UCSD-AML1 (cell line): Measurements from ENCODE around the gene SRR.
"Not testable (repeated sequence)": the region's sequence is repeated elsewhere in the genome, so short reads cannot be mapped to it uniquely, and the experiment has no call there.

Experiments used
- DNase-seq: peaks from one replicate; lab custom pipeline; 2025; ENCODE audit not compliant: unreplicated experiment; lab: John Stamatoyannopoulos, UW

Gene SRR

DNA sequence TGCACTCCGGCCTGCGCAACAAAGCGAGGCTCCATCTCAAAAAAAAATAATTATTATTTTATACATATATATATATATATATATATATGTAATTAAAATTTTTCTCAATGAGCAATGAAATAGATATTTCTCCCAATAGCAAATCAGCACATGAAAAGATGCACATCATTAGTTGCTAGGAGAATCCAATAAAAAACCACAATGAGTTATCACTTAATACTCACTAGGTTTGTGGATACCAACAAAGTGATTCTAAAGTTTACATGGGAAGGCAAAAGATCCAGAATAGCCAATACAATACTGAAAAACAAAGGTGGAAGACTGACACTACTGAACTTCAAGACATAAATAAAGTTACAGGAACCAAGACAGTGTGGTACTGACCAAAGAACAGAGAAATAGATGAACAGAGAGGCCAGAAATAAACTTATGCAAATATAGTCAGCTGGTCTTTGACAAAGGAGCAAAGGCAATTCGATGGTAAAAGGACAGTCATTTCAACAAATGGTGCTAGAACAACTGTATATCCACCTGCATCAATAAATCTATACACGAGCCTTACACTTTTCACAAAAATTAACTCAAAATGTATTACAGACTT, 13.8 kb upstream of the SRR start:
- DNase-seq: no peak

DNA sequence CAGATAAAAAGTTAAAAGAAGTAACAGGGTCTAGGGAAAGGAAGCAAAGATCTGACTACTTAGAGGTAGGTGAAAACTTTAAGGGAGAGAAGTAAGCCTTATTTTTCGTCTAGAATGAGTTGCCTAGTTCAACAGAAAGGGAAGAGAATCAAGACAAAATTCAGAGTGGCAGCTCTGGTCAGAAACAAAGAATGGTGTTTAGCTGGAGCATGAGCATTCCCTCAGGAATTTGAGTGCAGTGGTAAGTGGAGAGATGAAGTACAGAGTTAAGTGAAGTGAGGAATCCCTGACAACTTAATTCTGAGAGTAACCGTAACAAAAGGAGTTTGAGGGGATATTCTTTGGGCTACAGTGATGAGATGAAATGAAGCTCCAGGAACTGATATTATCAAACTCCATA, 11.7 kb upstream of the SRR start:
- DNase-seq: no peak

DNA sequence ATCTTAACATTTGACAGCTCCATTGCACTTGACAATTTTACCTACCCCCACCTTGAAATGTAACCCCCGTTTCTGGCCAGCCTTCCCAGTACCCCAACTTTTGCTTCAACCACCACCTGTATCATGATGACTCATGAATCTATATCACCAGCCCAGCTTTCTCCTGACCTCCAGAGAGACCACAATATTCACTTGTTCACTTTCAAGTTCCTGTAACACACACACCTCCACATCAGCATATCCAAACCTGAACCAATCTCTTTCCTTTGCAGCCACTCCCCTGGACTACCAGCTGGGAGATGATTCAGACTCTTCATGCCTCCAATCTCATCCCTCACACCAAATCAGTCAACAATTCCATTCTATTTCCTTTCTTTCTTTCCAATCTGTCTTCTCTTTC, 8.2 kb upstream of the SRR start:
- DNase-seq: no peak

DNA sequence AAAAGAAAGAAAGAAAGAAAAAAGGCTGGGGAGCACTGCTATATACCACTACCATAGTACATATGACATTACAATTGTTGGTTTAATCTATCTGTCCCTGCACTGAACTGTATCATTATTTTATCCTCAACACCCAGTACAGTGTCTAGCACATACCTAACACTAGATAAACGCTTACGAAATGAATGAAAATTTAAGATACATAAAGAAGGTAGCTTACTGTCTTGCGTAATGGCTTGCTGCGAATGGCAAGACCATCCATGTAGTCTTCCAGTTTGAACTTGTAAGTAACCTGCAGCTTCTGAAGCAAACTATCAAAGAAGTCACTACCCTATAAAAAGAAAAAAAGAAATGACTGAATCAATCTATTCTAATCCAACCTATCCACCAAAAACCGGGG, 6.7 kb upstream of the SRR start:
- DNase-seq: no peak

DNA sequence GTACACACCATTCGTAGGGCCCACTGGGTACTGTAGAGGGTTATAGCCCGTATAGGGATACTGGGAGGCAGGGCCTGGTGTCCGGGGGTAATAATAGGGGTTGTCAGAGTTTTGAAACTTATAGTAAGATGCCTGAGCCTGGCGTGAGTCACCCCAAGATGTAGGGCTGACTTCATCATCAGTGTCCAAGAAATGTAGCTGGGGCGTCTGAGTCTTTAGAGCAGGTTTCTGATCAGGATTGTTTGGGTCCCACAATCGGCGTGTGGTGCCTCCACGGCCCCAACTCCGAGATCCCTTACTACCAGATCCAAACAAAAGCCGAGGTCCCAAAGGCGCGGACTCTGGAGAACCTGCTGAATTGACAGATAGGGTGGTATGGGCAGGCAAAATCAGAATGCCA, 4.6 kb upstream of the SRR start:
- DNase-seq: no peak

DNA sequence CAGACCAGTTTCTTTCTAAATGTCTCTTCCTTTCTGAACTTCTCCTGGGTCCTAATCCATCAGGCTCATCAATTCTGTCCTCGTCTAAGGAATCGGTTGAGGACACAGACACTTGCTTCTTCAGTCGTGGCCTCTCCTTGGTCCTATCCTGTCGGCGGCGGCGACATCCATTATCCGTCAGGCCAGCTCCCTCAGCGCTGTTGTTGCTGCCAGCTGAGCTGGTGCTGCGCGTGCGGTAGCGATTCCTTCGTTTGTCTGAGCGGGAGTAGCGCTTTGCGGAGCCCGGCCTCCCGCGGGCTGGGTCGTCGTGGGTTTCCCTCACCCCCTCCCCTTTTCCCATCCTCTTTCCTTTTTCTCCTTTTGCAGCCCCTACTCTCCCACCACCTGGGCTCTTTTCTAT, 4.0 kb upstream of the SRR start:
- DNase-seq: no peak

DNA sequence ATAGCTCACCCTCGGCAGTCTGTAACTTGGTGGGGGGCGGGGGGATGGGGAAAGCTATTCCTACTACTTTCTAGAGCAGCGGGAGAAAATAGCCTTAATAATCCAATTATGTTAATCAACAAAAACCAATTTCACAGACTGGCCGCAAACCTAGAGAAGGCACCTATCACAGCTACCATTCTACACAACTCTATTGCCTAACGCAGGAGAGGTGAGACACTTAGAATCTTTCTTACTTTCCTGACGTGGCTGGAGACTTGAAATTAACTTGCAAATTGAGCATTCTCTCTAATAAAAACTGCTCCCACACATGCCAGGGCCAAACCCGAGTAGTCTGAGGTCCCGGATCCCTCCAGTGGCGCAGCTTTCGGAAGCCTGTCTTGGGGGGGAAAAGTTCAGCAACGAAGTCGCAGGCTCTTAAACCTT, 959 bp upstream of the SRR start:
- no peak for DNase-seq

DNA sequence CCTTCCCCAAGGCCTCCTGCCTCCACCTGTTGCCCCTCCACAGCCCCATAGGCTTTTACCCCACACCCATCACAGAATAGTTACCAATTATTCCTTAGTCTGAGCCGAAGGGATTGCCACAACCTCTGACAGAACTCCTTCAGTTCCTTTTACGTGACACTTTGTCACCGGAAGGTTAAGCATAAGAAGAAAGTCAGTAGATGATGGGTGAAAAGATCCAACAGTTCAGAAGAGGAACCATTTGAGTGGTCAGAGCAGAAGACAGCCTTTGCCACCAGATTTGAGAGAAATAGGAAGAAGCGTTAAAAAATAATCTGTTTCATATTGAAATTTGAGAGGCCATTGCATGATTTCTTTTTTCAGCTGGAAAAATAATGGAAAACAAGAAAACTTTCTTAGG, 1.2 kb downstream of the SRR start:
- DNase-seq: no peak

DNA sequence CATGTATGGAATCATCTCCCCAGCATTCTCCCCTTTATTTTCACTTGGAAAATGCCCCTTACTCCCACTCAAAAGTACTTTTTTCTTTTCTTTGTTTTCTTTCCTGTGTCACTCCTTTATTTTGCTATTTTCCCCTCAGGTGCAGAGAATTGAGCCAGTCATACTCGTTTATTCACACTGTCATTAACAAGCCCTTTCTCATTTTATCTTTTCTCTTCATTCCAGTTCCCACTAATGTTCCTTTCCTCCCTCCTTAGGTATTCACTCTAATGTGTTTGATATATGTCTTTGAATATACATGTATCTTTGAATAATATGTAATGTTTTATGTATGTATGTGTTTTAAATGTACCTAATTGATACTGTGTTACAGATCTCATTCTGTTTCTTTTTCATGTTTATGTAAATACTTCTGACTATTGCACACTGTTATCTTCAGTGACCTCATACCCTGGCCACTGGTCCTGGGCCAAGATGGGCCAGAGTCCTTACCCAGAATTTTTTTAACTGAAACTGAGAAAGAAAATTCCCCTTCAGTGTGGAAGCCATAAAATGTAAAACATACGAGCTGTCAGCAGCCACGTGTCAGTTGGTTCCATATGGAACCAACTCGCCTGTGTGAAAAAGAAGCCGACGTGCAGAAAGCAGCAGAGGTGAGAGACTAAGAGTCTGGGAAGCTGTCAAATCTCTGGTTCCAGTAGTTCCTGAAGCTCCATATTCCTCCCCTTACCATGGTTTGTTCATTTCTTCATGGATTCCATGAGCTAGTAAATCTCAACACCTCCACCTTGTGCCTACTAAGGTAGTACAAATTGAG, 5.8 kb downstream of the SRR start:
- DNase-seq: no peak

DNA sequence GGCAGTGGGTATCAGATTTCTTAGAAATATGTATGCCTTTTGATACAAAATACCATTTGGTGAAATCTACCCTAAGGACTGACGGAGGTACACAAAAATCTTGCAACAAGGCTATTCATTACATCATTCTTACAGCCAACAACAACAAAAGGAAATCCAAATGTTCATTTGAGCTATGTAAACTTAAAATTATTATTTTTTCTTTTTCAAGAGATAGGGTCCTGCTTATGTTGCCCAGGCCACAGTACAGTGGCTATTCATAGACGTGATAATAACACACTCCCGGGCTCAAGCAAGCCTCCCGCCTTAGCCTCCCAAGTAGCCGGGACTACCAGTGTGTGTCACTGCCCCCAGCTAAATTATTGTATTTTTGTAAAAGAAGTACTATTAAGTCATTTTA, 9.0 kb downstream of the SRR start:
- DNase-seq: no peak

DNA sequence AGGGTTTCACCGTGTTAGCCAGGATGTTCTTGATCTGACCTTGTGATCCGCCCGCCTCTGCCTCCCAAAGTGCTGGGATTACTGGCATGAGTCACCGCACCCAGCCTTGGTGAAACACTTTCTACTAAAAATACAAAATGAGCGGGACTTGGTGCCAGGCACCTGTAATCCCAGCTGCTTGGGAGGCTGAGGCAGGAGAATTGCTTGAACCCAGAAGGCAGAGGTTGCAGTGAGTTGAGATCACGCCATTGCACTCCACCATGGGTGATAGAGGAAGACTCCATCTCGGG, 13.1 kb downstream of the SRR start:
- not testable (repeated sequence) for DNase-seq

DNA sequence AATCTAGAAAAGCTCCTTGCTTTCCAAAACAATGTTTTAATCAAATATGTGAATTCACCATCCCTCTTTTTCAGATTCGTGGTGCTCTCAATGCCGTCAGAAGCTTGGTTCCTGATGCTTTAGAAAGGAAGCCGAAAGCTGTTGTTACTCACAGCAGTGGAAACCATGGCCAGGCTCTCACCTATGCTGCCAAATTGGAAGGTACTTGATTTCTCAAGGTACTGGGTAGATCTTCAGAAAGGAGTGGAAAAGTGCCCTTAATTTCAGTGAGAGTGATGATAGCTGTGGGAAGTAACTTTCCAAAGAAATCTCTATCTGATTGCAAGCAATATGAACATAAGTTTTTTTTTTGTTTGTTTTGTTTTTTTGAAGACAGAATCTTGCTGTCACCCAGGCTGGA, 14.0 kb downstream of the SRR start:
- no peak for DNase-seq

DNA sequence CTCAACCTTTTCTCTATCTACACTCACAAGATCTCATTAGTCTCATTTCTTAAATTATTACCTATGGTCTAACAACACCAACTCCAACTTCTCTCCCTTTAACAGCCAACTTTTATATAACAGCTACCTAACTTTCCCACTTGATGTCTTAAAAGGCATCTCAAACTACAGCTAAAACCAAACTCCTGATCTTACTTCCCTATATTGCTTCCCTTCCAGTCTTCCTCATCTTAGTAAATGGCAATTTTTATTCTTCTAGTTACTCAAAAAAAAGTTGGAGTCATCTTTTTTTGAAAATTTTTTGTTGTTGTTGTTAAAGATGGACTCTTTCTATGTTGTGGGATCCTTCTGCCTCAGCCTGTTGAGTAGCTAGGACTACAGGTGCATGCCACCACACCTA, 15.3 kb downstream of the SRR start:
- DNase-seq: no peak

DNA sequence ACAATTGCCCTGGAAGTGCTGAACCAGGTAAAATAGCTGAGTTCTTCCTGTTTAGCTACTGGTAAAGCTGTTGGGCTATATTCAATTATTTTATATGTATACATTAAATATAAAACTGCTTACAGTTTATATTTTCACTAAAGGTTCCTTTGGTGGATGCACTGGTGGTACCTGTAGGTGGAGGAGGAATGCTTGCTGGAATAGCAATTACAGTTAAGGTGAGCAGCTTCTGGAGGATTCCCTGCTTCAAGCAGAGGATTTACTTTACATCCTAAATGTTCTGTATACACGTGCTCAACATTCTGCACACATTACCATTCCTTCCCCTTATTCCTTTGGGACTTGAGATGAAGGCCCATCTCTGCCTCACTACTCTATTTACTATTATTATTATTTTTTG, 17.6 kb downstream of the SRR start:
- DNase-seq: no peak

DNA sequence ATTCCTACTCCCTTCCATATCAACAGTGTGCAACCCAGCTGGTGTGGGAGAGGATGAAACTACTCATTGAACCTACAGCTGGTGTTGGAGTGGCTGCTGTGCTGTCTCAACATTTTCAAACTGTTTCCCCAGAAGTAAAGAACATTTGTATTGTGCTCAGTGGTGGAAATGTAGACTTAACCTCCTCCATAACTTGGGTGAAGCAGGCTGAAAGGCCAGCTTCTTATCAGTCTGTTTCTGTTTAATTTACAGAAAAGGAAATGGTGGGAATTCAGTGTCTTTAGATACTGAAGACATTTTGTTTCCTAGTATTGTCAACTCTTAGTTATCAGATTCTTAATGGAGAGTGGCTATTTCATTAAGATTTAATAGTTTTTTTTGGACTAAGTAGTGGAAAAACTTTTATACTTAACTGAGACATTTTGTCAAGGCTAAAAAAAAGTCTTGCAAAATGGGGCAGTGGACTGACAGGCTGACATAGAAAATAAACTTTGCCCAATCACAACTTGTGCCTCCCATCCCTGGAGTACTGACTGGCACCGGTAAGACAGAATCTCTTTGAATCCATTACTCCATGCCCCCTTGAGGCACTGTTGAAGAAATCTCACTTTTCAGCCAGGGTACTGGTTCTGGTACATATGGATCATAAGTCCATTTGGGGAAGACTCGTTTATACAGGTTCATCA, 20.0 kb downstream of the SRR start:
- no peak for DNase-seq

DNA sequence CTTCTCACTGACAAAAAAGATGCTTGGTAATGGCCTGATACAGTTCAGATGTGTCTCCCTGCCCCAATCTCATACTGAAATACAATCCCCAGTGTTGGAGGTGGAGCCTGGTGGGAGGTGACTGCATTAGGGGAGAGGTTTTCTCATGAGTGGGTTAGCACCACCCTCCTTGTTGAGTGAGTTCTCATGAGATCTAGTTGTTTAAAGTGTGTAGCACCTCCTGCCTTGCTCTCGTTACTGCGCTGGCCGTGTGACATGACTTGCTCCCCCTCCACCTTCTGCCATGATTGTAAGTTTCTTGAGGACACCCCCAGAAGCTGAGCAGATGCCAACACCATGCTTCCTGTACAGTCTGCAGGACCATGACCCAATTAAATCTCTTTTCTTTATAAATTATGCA, 27.6 kb downstream of the SRR start:
- no peak for DNase-seq

DNA sequence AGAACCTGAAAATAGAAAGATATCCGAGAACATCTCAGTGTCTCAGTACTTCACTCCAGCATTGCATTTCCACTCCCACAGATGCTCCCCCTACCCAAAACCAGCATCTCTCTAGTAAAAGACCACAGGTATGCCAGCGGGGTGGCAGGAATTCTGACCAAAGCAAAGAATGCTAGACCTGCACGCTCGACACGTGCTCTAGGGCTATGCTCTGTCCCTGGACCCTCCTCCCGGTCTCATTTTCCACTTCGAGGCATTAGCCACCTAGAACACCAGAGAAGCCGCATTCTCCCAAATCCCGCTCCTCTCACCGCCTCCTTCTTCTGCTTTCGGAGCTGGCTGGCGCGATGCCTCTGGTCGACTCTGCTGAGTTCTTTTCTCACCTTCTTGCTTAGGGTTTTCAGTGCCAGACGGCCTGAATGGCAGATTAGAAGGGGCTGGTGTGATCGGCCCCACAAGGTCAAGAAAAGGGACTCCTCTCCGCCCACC, 32.0 kb downstream of the SRR start:
- no peak for DNase-seq

DNA sequence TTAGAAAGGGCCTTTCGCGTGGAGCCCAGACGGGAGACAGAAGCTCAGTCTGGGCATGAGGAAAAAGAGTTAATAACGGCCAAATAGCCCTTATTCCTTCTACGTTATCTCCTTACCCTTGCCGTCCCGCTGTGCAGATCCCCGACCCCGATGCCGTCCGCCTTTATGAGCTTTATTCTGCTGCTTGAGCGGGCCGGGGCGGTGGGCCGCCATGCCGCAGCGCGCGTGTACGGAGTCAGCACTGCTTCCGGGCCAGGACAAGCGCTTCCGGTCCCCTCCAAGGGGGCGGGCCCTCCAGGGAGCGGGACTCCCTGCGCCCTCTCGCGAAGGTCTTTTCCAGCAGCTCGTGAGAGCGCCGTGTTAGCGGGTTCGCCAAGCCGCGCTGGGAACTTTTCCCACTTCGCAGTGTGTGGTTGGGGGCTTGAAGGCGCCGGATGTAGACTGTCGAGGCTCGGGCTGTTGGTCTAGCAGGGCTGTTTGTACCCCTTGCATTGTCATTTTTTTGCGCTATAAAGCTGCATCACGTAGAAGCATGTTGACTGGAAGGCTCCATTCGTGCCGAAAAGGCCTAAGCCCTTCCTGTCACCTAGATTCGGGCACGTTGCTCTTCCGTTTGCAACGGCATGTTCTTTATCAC, 32.6 kb downstream of the SRR start, which contains the start of gene TSR1:
TSR1 (minus strand) TSS at position 243 of the 637 bp plus-strand sequence; CDS start at position 213, 30 bp downstream.
- peak; percentile 90 for DNase-seq

DNA sequence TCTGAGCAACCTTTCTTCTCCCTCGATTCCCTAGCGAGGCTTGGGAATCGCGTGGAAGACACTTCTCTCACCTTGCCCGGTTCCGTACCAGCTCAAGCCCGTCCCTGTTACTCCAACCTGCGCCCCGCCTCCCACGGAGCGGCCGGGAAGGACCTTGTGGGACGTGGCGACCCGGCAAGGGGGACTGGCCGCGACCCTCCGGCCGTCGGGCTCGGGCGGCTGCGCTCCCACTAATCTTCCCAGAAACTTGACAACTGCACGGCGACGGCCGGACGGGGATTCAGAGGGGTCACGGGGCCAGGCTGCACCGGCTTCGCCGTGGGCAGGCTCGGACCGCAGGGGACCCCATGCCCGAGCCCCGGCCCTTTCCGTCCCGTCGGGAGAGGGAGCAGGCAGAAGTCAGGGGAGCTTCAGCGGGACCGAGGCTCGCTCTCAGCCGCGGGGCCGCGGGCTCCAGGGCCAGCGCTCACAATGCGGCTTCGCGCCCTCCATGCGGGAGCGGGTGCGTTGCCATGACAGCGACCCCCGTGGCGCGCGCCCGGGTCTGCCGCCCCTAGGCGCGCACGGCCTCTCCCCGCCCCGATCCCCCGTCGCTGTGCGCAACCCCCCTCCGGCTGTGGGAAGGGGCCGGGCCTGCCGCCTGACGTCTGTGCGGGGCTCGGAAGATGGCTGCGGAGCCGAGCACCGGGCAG, 33.2 kb downstream of the SRR start, which contains the start of gene SGSM2:
SGSM2 (plus strand) TSS at position 650 of the 692 bp plus-strand sequence. CDS start 188 bp downstream, outside the sequence.
- peak; percentile 69 for DNase-seq

DNA sequence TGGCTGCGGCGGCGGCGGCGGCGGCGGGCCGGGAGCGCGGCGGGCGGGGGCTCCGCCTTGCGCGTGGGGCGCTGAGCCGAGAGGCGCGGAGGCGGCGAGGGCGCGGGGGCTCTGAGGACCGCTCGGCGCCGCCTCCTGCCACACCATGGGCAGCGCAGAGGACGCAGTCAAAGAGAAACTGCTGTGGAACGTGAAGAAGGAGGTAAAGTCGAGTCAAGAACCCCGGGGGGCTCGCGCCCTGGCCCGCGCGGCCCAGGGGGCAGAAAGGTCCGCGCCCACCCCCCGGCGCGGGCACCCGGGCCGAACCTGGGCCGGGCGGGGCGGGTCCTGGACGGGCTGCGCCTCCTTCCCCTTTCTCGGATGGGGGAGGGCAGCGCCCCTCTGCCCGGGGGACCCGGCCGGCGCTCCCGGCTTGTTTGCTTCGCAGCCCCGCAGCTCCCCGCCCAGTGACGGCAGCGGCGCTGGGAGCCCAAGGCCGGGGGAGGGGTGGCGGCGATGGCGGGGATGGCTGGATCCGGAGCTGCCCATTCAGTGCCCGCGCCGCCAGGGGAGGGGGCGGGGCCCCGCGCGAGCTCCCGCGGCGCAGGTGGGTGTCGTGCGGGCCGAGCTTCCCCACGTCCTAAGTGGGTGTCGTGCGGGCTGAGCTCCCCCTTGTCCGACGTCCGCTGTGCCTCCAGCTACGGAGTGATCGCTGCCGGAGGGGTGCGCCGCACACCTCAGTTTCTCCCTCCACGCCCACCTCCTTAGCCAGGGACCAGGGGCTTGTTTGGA, 34.0 kb downstream of the SRR start:
- DNase-seq: peak; percentile 69
